GF-D8 (cell line): ENCODE results near the gene DTX2.
A peak's percentile ranks its signal among the peaks of the same experiment; 100 is the strongest.
"Not testable (repeated sequence)": the region's sequence is repeated elsewhere in the genome, so short reads cannot be mapped to it uniquely, and the experiment has no call there.

Experiments
- DNase-seq: peaks from one replicate; lab custom pipeline; 2025; lab: John Stamatoyannopoulos, UW

DTX2 gene

DNA sequence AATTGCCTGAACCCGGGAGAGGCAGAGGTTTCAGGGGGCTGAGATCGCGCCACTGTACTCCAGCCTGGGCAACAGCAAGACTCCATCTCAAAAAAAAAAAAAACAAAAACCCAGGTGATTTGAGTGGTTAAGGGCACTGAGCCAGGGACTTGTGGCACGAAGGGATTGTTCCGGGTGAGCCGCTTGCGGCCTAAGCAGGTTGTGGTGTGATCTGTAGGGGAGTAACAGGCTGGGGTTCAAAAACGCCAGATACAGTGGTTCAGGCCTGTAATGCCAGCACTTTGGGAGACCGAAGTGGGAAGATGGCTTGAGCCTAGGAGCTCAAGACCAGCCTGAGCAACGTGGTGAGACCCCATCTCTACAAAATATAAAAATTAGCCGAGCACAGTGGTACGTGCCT is 17.7 kb upstream of the DTX2 start:
- DNase-seq: not testable (repeated sequence)

DNA sequence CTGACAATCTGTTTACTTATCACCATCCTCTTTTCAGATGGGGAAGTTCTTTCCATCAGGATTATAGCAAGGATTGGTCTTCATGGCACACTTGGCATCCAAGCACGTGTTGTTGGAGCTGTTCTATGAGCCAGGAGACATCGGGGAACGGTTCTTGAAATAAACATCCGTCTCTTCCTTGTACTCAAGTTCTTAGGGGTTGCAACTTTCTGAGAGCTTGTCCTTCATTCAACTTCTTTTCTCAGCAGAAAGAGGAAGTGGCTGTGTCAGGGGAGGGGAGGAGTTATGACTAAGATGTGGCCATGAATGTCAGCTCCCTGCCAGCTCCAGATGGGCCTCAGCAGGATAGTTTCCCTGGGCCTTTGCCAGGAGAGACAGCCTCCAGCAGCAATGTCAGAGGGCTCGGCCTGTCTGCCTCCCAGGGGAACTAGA is 15.9 kb upstream of the DTX2 start:
- DNase-seq: peak; percentile 62

DNA sequence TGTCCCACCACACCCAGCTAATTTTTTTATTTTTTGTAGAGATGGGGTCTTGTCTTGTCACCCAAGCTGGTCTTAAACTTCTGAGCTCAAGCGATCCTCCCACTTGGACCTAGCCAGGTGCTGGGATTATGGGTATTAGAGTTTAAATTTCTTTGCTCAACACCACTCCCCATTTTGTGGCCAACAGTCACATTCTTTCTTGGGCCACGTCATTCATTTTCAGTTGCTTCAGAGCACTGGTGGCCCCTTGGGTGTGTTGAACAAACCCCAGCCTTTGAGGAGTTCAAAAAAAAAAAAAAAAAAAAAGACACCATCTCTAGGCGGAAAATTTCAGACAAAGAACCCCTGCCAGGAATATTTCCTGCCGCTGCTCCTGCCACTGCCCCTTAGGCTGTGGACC is 4.5 kb upstream of the DTX2 start:
- DNase-seq: not testable (repeated sequence)

DNA sequence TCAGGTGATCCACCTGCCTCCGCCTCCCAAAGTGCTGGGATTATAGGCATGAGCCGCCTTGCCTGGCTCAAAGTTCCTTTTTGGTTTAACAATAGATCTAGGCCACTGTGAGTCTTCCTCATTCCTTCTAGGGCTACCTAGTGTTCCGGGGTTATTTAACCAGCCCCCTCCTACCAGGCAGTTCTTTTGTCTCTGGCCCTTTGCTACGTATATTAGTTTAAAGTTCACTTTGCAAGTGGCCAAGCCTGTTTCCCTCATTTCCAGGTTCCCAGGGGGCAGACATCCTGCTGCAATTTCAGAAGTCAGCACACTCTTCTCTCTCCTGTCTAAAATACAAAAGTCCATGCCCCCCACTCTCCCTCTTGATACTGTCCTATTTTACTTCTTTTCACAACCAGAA is 3.0 kb upstream of the DTX2 start:
- not testable (repeated sequence) for DNase-seq

DNA sequence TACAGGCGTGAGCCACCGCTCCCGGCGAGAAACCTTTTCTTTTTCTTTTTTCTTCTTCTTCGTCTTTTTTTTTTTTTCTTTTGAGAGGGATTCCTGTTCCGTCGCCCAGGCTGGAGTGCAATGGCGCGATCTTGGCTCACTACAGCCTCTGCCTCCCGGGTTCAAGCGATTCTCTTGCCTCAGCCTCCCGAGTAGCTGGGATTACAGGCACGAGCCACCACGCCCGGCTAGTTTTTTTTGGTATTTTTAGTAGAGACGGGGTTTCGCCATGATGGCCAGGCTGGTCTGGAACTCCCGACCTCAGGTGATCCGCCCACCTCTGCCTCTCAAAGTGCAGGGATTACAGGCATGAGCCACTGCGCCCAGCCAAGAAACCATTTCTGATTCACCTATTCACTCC is 742 bp upstream of the DTX2 start:
- DNase-seq: not testable (repeated sequence)

DNA sequence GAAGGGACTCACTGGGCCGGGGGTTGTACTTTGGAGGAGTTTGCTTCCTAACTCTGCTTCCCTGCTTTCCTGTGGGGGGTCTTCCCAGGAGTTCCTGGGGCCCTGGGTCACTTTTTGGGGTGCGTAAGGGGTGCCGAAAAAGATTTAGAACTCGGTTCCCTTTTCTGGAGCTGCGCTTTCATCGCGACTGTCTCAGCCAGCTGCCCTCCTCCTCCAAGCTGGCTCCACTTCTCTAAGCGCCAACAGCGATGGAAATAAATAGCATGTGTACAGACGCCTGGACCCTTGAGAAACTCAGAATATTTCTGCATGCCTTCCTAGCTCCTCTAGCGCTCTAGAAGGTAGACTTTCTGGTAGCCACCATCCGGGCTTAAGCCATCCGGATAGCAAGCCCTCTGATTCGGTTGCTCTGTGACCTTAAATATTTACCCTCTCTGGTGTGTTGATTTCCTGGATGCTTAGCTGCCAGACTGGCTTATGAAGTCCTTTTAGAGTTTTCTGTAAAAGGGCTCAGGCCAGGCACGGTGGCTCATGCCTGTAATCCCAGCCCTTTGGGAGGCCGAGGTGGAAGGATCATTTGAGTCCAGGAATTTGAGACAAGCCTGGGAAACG is 868 bp downstream of the DTX2 start:
- DNase-seq: not testable (repeated sequence)

DNA sequence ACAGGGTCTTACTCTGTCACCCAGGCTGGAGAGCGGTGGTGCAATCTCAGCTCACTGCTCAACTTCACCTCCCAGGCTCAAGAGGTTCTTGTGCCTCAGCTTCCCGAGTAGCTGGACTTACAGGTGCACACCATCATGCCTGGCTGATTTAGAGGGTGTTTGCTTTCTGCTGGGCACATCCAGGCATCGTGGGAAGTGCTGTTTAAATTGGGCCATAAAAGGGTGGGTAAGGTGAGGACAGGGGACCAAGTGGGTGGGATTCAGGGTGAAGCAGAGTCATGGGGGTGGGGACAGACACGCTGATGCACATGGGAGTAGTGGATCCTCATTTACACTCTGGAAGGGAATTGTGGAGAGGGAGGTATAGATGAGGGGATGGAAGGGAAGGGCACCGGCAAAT is 3.5 kb downstream of the DTX2 start:
- DNase-seq: not testable (repeated sequence)

DNA sequence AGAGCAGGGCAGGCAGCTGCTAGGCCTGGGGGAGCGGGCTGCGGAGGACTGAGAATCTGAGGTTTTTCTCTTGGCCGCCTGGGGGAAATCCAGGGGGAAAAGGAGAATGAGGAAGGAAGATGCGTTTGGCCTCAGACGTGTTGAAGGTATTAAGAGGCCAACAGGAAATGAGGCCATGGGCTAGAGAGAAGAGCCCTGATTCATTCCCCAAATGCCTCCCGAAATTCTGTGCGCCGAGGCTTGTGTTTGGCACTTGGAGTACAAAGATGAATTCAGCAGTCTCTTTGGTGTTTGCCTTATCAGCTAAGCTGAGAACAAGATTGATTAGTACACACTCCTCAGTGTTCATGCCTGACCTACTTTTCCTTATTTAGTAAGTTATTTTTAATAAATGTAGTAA is 4.4 kb downstream of the DTX2 start:
- not testable (repeated sequence) for DNase-seq

DNA sequence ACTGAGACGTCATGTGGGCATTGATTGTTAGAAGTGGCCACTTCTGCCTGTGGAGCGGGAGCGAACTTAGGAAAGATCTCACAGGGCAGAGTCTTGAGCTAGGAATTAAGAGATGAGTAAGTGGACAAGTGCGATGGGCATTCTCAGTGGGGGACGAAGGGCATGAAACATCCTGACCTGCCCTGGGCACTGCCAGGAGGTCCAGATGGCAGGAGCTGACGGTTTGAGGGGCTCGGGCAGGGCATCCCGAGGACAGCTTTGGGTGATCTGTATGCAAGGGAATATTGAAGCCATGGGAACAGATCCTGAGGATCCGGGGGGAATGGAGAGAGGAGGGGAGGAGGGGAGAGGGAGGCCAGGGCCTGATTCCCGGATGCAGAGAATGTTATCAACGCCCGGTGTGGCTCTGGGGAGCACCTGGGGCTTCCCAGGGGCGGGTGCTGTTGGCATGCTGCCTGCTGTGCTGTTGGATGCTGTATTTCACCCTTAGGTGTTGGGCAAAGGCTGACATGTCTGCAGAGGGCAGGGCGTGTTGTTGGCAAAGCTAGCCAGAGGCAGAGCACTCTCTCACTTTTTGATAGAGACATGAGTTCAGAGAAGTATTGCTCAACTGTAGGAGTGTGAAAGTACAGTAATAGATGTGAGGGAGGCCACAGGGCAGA is 6.4 kb downstream of the DTX2 start:
- not testable (repeated sequence) for DNase-seq

DNA sequence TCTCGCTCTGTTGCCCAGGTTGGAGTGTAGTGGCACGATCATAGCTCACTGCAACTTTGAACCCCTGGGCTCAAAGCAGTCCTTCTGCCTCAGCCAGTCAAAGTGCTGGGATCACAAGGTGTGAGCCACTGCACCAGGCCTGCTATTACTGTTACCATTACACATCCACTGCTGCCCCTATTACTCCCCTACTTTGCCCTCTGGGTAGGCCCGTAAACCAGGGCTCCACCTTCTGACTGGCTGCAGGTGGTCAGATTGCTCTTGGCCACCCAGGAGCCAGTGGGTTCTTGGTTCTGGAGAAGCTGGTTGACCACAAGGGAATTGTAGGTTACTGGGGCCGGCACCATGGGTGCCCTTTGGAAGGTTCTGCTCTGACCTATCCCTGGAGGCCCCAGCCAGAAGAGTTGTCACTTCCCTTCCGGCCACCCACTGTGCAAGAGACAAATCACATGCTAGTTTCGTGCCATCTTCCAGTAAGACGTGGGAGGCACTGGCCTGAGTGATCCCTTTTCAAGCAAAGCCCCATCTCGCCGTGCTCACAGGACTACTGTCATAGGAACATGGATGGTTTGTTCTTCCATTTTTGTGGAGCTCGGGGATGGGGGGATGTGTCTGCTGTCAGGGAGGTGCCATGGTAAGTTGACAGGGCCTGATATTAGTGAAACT is 10.2 kb downstream of the DTX2 start:
- not testable (repeated sequence) for DNase-seq

DNA sequence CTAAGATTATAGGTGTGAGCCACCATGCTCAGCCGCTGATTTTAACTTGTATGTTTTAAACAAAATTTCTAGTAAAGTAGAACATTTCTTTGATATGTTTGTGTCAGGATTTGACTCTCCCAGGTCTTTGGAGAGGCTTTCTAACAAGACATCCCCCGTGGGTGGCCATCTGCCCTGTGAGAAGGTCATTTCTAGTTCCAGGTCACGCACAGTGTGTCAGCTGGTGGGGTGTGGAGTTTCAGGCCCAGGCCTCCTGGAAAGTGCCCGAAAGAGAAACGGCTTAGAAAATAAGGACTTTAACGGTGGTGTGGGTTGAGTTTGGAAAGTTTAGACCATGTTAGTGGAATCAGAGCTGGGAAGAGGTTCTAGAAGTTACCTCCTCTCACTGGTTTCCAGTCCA is 11.6 kb downstream of the DTX2 start:
- not testable (repeated sequence) for DNase-seq

DNA sequence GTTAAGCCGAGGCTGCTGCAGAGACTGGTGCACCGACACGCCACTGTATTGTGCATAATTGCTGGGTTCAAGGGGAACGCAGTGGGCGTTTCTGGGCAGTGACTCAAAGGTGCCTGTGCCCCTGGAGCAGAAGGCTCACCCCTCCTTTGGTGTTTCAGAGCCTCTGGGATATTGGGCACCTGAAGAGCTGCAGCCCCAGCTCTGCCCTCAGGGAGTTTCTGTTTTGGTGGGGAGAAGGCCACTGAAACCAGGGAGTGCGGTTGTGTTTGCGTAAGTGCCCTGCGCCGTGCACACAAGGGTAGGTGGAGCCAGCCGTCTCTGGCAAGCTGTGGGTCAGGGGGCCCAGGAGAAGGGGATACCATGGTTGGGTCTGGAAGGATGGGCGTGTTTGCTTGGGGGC is 14.8 kb downstream of the DTX2 start:
- not testable (repeated sequence) for DNase-seq

DNA sequence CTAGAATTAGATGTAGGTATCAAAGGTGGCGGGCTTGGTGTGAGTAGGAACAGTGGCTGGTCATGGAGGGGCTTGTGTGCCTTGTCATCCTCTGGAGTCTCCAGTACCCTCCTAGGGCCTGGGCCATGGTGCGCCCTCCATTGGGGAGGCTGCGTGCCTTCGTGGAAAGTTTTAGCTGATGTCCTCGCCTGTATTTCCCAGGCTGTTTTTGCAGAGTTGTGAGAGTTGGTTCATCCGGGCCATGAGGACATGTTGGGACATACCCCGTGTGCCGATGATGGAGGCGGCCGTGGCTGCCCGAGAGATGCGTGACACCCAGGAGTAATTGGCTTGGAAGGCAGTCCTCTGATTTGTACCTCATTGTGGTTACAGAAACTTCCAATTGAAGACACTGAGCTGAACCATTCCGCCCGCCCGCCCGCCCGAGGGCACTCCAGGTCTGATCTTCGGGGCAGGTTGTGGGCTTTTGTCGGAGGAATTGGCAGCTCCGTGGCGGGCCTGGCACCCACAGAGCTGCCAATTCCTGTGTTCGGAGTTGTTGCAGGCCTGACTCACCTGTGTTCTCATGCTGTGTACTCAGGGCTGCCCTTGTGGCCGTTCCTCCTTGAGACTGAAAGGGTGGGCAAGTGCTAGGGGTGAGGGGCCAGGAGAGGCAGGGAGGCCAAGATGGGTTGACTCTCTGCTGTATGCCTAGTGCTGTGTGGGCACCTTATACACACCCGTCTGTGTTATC is 15.4 kb downstream of the DTX2 start:
- DNase-seq: not testable (repeated sequence)

DNA sequence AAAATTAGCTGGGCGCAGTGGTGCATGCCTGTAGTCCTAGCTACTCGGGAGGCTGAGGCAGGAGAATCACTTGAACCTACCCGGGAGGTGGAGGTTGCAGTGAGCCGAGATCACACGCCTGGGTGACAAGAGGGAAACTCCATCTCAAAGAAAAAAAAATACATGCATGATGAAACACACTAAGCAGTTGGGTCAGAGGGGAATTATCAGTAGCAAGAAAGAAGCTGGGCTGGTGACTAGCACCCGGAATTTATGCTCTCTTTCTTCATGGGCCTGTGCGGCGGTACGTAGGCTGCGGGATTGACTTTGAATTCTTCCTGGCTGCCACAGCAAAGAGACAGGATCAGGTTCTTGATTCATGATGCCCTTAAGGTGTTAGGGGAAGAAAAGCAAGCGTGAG is 18.1 kb downstream of the DTX2 start:
- DNase-seq: not testable (repeated sequence)

DNA sequence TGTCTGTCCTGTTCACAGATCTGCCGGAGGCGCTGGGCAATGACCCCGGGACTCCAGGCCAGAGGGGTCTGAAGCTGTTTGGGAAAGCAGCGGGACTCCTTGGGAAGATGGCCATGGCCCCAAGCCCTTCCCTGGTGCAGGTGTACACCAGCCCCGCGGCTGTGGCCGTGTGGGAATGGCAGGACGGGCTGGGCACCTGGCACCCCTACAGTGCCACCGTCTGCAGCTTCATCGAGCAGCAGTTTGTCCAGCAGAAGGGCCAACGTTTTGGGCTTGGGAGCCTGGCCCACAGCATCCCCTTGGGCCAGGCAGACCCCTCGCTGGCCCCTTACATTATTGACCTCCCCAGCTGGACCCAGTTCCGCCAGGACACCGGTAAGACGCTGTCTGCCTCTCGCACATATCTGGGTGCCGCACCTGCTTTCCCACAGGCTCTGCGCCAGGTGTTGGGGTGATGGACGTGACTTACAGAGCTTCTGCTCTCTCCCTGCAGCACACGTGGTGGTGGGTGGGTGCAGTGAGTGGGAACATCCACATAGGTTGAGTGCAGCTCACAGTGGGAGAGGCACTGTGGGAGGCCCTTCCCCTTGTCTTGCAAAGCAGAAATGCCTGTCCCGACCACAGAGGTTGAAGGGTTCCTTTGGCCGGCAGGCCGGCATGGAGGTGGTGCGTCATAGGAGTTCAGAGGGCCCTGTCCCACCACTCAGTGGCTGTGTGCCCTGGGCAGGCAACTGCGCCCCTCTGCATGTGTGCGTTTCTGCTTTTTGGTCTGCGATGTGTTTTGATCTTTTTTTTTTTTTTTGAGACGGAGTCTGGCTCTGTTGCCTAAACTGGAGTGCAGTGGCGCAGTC is 19.1 kb downstream of the DTX2 start:
- not testable (repeated sequence) for DNase-seq

DNA sequence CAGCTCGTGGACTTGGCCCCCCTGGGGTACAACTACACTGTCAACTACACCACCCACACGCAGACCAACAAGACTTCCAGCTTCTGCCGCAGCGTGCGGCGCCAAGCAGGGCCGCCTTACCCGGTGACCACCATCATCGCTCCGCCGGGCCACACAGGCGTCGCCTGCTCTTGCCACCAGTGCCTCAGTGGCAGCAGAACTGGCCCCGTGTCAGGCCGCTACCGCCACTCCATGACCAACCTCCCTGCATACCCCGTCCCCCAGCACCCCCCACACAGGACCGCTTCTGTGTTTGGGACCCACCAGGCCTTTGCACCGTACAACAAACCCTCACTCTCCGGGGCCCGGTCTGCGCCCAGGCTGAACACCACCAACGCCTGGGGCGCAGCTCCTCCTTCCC is 21.2 kb downstream of the DTX2 start:
- DNase-seq: not testable (repeated sequence)

DNA sequence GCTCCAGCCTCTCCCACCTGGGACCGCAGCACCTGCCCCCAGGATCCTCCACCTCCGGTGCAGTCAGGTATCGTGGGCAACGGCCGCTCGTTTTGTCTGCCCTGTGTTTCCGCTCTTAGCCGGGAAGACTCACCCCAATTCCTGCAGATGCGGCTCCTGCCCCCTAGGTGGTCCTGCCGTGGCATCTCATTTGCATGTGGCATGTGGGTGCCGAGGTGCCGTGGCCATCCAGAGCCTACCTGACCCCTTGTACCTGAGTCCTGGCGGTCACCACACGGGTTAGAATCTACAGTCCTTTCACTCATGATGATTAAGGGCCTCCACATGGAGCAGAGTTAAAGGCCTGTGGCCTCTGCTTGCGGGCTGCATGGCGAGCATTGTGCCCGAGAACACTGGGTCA is 21.6 kb downstream of the DTX2 start:
- DNase-seq: not testable (repeated sequence)

DNA sequence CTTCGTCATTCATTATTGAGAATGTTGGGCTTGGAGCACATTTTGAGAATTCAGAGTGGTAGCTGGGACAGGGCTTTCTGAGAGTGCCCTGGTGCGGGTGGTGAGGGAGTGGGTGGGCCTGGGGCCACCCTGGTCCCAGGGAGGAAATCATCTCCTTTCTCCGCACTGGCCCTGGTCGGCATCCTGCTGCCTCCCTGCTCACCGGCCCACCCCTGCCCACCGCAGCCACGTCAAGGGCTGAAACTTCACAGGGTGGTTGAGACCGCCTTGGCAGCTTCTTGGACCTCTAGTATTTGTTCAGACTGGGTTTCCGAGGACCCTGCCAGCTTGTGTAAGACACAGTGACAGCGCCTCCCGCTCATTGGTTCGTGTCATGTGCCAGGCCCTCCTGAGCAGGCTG is 22.9 kb downstream of the DTX2 start:
- DNase-seq: not testable (repeated sequence)

DNA sequence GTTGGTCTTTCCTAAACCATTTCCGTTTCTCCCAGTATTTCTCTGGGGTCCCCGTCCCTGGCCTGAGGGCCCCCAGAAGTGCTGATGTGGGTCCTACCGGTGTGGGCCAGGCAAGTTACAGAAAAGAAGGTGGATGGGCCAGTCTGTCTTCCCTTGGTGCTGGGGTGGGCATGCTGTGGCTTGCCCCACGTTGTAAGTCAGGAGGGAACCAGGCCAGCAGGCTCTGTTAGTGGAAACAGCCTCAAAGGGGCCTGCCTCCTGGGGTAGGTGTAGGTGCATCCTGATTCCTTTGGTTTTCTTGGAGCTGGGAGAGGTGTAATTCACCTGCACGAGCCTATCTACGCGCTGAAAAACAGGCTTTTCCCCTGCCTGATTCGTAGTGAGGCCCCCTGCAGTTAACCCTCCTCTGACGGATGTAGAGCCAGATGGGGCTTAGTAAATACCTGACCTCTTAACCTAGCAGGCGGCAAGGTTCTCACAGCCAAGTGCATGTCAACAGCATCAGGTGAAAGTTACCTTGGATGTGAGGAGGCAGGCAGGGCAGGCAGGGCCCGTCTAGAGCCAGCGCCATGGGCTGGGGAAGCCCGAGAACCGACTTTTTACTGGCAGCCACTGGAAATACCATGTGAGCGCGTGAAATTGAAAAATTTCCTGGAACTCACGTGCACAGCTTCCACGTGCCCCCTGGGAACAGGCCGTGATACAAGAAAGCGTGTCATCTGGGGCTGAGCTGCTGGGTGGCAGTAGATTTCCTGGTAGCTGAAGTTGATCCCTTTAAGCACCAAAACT is 24.5 kb downstream of the DTX2 start:
- DNase-seq: not testable (repeated sequence)

DNA sequence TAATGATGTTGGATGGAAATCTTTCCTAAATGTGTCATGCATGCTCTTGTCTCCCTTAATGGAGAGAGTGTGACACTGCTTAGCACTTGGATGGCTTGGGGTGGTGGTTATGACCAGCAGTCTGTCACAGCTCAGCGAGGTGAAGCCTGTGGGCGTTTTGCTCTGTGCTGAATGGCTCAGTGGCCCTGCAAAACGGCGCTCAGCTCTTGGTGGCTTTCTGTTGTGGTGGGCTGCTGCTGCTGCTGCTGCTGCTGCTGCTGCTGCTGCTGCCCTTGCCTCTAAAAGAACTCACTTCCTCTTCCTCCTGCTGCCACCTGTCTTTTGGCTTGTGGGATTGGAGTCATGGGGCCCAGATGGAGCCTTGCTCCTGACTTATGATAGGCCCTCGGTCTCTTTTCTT is 25.1 kb downstream of the DTX2 start:
- not testable (repeated sequence) for DNase-seq

DNA sequence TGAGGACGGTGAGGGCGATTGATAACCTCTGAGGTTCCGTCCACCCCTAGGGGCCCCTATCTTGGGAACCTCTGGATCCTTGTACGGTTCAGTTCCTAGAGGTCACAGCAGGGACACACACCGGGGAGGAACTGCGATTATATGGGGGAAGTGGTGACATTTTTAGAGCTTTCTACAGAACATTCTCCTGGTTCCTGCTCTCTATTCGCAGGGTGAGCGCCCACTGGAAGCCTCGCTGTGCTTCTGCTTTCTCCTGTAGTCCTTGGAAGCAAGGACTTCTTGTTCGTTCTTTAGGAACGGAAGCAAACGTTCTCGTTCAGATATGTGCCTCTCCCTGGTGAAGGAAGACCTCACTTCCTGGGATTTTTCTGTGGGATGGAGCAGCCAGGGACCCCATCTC is 26.5 kb downstream of the DTX2 start:
- DNase-seq: not testable (repeated sequence)
